Neural progenitor cell (in vitro differentiated cells): Measurements from ENCODE around the gene MOB2. TPM values are rescaled to one million over a fixed set of nuclear protein-coding genes. Genes with fewer than 3 reads are reported as not detected.

ENCODE experiments used
- DNase-seq: peaks from one replicate; pipeline ENCODE4 v3.0.0-alpha.2; 2016; ENCODE audit warnings: low spot score
- H2AFZ ChIP-seq: fragments of 200-600 bp; sonication (generic); replicated peaks from 2 replicates; pipeline ENCODE4 v1.6.1; 2016; ENCODE audit warnings: antibody characterized with exemption
- H3F3A ChIP-seq: fragments of 200-600 bp; sonication (generic); 2 replicates; pipeline ENCODE4 v1.6.1; 2016; ENCODE audit warnings: antibody characterized with exemption, low read depth
- H3K27ac ChIP-seq: fragments of 200-600 bp; sonication (generic); 2 replicates; pipeline ENCODE4 v1.5.1; 2016; ENCODE audit warnings: mild to moderate bottlenecking
- H3K27me3 ChIP-seq: fragments of 200-600 bp; sonication (generic); 2 replicates; pipeline ENCODE4 v1.6.1; 2016; ENCODE audit warnings: mild to moderate bottlenecking, moderate library complexity
- H3K36me3 ChIP-seq: fragments of 200-600 bp; sonication (generic); 2 replicates; pipeline ENCODE4 v1.5.1; 2016
- H3K4me1 ChIP-seq: fragments of 200-600 bp; sonication (generic); 2 replicates; pipeline ENCODE4 v1.6.1; 2016; ENCODE audit warnings: mixed run types
- H3K4me2 ChIP-seq: fragments of 200-600 bp; sonication (generic); 2 replicates; pipeline ENCODE4 v1.6.1; 2016
- H3K4me3 ChIP-seq: fragments of 200-600 bp; sonication (generic); 2 replicates; pipeline ENCODE4 v1.5.1; 2016
- H3K79me2 ChIP-seq: fragments of 200-600 bp; sonication (generic); 2 replicates; pipeline ENCODE4 v1.6.1; 2016; ENCODE audit warnings: low read depth
- H3K9ac ChIP-seq: fragments of 200-600 bp; sonication (generic); 2 replicates; pipeline ENCODE4 v1.6.1; 2016
- H3K9me3 ChIP-seq: fragments of 200-600 bp; sonication (generic); 2 replicates; pipeline ENCODE4 v1.5.1; 2016; ENCODE audit warnings: low read depth
- H4K20me1 ChIP-seq: fragments of 200-600 bp; sonication (generic); 2 replicates; pipeline ENCODE4 v1.6.1; 2016; ENCODE audit warnings: low read depth
- H3K27ac Mint-ChIP-seq: 3 replicates; pipeline ENCODE4 v1.8.0; 2021; ENCODE audit warnings: mixed read lengths
- H3K27me3 Mint-ChIP-seq: 2 replicates; pipeline ENCODE4 v1.8.0; 2022; ENCODE audit warnings: low read depth, mild to moderate bottlenecking, inconsistent platforms, moderate library complexity, mixed read lengths; ENCODE audit not compliant: insufficient read depth
- H3K36me3 Mint-ChIP-seq: 3 replicates; pipeline ENCODE4 v1.8.0; 2021; ENCODE audit warnings: mixed read lengths
- H3K4me1 Mint-ChIP-seq: 3 replicates; pipeline ENCODE4 v1.8.0; 2021; ENCODE audit warnings: mixed read lengths
- H3K4me3 Mint-ChIP-seq: 3 replicates; pipeline ENCODE4 v1.8.0; 2021; ENCODE audit warnings: mild to moderate bottlenecking, moderate library complexity, mixed read lengths
- H3K9me3 Mint-ChIP-seq: 3 replicates; pipeline ENCODE4 v1.8.0; 2020; ENCODE audit warnings: mixed read lengths
- EZH2 ChIP-seq: fragments of 200-600 bp; sonication (generic); IDR thresholded peaks from 2 replicates; pipeline ENCODE4 v1.6.1; 2017; ENCODE audit warnings: antibody characterized with exemption, mild to moderate bottlenecking, moderate library complexity
- EZH2phosphoT487 ChIP-seq: fragments of 200-600 bp; sonication (generic); IDR thresholded peaks from 2 replicates; pipeline ENCODE4 v1.6.1; 2017; ENCODE audit warnings: antibody characterized with exemption
- total RNA-seq: library from RNA; depleted of rRNA; stranded (reverse); fragments of >200 nt; gene quantifications from 2 replicates; pipeline ENCODE4 v1.2.3, GENCODE V29; 2015; ENCODE audit warnings: low replicate concordance
- TF ChIP-seq, protein P1 (sequence below): fragments of 200-600 bp; sonication (generic); IDR thresholded peaks from 2 replicates; pipeline ENCODE4 v1.5.1; 2017; ENCODE audit warnings: antibody characterized with exemption, mild to moderate bottlenecking

MOB2 gene
- total RNA-seq, 1 donor from 2014 or later = 8.0 TPM

DNA sequence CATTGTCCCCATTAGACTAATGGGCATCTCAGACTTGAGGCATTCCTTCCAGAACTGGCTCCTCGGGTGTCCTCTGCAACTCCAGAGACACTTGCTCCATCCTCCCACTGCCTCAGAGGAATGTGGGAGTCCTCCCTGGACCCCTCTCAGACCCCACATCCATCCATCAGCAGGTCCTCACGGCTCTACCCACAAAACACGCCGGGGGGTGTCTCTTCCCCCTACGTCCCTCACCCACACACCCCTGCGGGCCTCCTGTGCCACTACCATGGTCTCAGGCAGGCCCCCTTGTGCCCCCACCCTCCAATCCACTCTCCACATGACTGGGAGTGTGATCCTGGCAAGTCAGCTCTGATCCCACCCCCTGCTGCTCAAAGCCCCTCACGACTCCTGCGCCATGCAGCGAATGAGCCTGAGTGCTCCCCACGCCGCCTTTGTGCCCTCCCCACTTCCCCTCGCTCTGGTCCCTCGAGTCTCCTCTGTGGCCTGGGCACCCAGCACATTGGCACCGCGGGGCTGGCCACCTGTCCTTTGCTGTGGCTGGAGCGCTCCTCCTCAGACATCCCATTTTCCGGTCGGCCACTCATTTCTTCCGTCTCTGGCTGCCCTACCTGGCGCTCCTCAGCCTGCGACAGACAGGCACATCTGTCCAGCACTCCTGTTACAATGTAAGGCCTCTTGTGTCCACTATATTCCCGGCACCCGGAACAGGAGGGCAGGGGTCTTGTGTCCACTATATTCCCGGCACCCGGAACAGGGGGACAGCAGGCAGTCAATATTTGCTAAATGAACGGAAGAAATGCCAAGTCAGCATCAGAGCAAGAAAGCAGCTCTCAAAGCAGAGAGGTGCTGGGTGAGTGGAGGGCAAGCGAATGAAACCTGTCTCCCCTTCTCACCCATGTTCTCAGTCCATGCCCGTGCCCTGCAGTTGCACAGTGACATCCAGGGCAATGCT is 14.2 kb upstream of the MOB2 start:
- H4K20me1 ChIP-seq = peaks cover 33% of the 10 kb centered on the region
- peaks cover 5% of the 10 kb centered on the region for H3K9me3 Mint-ChIP-seq

DNA sequence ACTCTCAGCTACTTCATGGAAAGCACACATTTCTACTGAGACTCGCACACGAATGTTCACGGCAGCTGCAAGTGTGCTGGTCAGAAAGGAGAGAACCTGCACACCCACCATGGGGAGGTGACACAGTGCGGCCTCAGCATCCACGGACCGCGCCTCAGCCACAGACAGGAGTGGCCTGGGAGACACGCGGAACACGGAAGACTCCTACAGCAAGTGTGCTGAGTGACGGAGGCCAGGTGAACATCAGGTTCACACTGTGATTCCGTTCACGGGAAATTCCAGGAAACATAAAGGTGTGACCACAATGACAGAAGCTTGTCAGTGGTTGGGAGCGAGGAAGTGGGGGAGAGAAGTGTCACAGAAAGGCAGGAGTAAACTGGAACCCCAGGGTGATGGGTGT is 13.3 kb upstream of the MOB2 start:
- DNase-seq = no peak
- peaks cover 9% of the 10 kb centered on the region for H3K79me2 ChIP-seq

More for the DNA sequence above, 14.2 kb upstream of the MOB2 start:
- H3K4me1 ChIP-seq = peaks cover 11% of the 10 kb centered on the region
- H3F3A ChIP-seq = no peaks in the 10 kb centered on the region
- H2AFZ ChIP-seq = no peak overlapping the region
- no peak overlapping the region for H3K4me2 ChIP-seq
- H3K36me3 Mint-ChIP-seq = peaks cover 6% of the 10 kb centered on the region
- peaks cover 9% of the 10 kb centered on the region for H3K27me3 Mint-ChIP-seq
- no peaks in the 10 kb centered on the region for H3K36me3 ChIP-seq
- H3K27ac Mint-ChIP-seq = no peak overlapping the region
- H3K4me3 Mint-ChIP-seq = no peak overlapping the region
- peaks cover 8% of the 10 kb centered on the region for H3K4me1 Mint-ChIP-seq
- no peak overlapping the region for H3K27ac ChIP-seq
- no peaks in the 10 kb centered on the region for H3K9me3 ChIP-seq
- no peak overlapping the region for H3K4me3 ChIP-seq
- no peak for DNase-seq
- no peak overlapping the region for H3K9ac ChIP-seq
- no peak for TF ChIP-seq EZH2phosphoT487
- TF ChIP-seq EZH2 = no peak
- TF ChIP-seq, protein P1, sequence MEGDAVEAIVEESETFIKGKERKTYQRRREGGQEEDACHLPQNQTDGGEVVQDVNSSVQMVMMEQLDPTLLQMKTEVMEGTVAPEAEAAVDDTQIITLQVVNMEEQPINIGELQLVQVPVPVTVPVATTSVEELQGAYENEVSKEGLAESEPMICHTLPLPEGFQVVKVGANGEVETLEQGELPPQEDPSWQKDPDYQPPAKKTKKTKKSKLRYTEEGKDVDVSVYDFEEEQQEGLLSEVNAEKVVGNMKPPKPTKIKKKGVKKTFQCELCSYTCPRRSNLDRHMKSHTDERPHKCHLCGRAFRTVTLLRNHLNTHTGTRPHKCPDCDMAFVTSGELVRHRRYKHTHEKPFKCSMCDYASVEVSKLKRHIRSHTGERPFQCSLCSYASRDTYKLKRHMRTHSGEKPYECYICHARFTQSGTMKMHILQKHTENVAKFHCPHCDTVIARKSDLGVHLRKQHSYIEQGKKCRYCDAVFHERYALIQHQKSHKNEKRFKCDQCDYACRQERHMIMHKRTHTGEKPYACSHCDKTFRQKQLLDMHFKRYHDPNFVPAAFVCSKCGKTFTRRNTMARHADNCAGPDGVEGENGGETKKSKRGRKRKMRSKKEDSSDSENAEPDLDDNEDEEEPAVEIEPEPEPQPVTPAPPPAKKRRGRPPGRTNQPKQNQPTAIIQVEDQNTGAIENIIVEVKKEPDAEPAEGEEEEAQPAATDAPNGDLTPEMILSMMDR = no peak
- peaks cover 15% of the 10 kb centered on the region for H3K79me2 ChIP-seq
- H3K27me3 ChIP-seq = no peaks in the 10 kb centered on the region

DNA sequence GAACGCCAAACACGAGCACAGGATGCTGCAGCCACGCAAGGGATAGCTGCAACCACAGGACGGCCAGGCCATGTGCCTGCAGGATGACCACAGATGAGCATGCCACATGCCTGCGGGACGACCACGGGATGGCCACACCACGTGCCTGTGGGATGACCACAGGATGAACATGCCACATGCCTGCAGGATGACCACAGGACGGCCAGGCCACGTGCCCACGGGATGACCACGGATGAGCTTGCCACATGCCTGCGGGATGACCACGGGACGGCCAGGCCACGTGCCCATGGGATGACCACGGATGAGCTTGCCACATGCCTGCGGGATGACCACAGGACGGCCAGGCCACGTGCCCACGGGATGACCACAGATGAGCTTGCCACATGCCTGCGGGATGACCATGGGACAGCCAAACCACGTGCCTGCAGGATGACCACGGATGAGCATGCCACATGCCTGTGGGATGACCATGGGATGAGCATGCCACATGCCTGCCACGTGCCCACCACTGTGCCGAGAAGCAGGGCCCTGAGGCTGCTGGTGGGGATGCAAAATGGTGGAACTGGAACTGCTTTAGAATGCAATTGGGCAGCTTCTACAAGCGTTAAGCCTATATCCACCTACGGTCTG is 12.8 kb upstream of the MOB2 start:
- peaks cover 23% of the 10 kb centered on the region for H4K20me1 ChIP-seq
- H3K4me1 ChIP-seq = peaks cover 11% of the 10 kb centered on the region
- no peaks in the 10 kb centered on the region for H3K27me3 ChIP-seq
- H3K9ac ChIP-seq = no peak overlapping the region
- no peak overlapping the region for H3K4me2 ChIP-seq
- no peak overlapping the region for H3K4me3 ChIP-seq
- H3K27ac ChIP-seq = no peak overlapping the region
- Mint-ChIP-seq H3K4me3 (no peak overlapping the region), H3K36me3 (peaks cover 6% of the 10 kb centered on the region), H3K27me3 (peaks cover 9% of the 10 kb centered on the region), H3K27ac (no peak overlapping the region), H3K4me1 (peaks cover 8% of the 10 kb centered on the region), H3K9me3 (peaks cover 11% of the 10 kb centered on the region)
- H3F3A ChIP-seq = no peaks in the 10 kb centered on the region
- TF ChIP-seq EZH2phosphoT487 (no peak), EZH2 (no peak)
- TF ChIP-seq, protein P1 = no peak
- no peak for DNase-seq
- no peak overlapping the region for H2AFZ ChIP-seq
- no peaks in the 10 kb centered on the region for H3K36me3 ChIP-seq
- H3K9me3 ChIP-seq = no peaks in the 10 kb centered on the region
- peaks cover 11% of the 10 kb centered on the region for H3K79me2 ChIP-seq

More for the DNA sequence above, 13.3 kb upstream of the MOB2 start:
- H3K36me3 ChIP-seq = no peaks in the 10 kb centered on the region
- peaks cover 6% of the 10 kb centered on the region for H3K36me3 Mint-ChIP-seq
- H3K9me3 ChIP-seq = no peaks in the 10 kb centered on the region
- H3K4me3 Mint-ChIP-seq = no peak overlapping the region
- no peaks in the 10 kb centered on the region for H3F3A ChIP-seq
- H3K27me3 ChIP-seq = no peaks in the 10 kb centered on the region
- peaks cover 7% of the 10 kb centered on the region for H3K9me3 Mint-ChIP-seq
- peaks cover 8% of the 10 kb centered on the region for H3K4me1 Mint-ChIP-seq
- TF ChIP-seq, protein P1 = no peak
- TF ChIP-seq EZH2phosphoT487 = no peak
- H3K4me2 ChIP-seq = no peak overlapping the region
- no peak overlapping the region for H3K4me3 ChIP-seq
- peaks cover 27% of the 10 kb centered on the region for H4K20me1 ChIP-seq
- H2AFZ ChIP-seq = no peak overlapping the region
- no peak overlapping the region for H3K27ac ChIP-seq
- no peak overlapping the region for H3K9ac ChIP-seq
- H3K27ac Mint-ChIP-seq = no peak overlapping the region
- peaks cover 11% of the 10 kb centered on the region for H3K4me1 ChIP-seq
- peaks cover 9% of the 10 kb centered on the region for H3K27me3 Mint-ChIP-seq
